Measurements from ENCODE around the gene LIPH.

LIPH gene

DNA sequence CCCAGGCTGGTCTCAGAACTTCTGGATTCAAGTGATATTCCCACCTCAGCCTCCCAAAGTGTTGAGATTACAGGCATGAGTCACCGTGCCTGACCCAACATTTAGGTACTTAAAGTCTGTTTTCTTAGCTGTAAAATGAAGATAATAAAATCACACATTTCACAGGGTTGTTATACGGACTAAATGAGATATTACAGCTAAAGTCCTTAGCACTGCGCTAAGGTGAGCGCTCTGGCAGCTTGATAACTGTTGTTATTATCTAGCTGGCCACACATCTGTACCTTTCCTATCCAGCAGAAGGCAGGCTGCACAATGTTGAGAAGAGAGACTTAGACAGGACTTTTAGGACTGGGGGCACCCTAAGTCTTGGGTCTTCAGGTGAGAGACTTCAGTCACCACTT lies 2.7 kb upstream of the LIPH start:
- TF ChIP-seq, protein P1, sequence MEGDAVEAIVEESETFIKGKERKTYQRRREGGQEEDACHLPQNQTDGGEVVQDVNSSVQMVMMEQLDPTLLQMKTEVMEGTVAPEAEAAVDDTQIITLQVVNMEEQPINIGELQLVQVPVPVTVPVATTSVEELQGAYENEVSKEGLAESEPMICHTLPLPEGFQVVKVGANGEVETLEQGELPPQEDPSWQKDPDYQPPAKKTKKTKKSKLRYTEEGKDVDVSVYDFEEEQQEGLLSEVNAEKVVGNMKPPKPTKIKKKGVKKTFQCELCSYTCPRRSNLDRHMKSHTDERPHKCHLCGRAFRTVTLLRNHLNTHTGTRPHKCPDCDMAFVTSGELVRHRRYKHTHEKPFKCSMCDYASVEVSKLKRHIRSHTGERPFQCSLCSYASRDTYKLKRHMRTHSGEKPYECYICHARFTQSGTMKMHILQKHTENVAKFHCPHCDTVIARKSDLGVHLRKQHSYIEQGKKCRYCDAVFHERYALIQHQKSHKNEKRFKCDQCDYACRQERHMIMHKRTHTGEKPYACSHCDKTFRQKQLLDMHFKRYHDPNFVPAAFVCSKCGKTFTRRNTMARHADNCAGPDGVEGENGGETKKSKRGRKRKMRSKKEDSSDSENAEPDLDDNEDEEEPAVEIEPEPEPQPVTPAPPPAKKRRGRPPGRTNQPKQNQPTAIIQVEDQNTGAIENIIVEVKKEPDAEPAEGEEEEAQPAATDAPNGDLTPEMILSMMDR (IDR thresholded peaks at IDR 0.05; ENCODE audit: control insufficient read depth, insufficient read depth, low read depth, low read length, missing control alignments): no peak
- no peak for DNase-seq (ENCODE audit: low read depth)
- no peak overlapping the region for H3K4me3 ChIP-seq (ENCODE audit: control insufficient read depth, low read depth, low read length)

DNA sequence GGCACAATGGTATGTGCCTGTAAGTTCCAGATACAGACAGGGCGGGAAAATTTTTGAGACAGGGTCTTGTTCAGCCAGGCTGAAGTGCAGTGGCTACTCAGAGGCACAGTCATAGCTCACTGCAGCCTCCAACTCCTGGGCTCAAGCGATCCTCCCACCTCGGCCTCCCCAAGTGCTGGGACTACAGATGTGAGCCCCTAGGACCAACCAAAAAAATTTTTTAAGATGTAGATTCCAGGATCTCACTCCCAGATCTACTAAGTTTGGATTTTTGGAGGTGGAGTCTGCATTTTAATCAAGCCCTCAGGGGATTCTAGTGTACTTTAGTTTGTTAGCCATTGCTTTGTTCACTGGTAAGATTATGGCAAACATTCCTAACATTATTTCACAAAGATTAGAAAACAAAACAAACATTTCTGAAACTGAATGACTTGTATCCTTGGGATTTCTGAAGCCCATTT lies 2.7 kb downstream of the LIPH start:
- no peak for DNase-seq (ENCODE audit: low read depth)
- no peak overlapping the region for H3K4me3 ChIP-seq (ENCODE audit: control insufficient read depth, low read depth, low read length)
- TF ChIP-seq, protein P1 (IDR thresholded peaks at IDR 0.05; ENCODE audit: control insufficient read depth, insufficient read depth, low read depth, low read length, missing control alignments): no peak

DNA sequence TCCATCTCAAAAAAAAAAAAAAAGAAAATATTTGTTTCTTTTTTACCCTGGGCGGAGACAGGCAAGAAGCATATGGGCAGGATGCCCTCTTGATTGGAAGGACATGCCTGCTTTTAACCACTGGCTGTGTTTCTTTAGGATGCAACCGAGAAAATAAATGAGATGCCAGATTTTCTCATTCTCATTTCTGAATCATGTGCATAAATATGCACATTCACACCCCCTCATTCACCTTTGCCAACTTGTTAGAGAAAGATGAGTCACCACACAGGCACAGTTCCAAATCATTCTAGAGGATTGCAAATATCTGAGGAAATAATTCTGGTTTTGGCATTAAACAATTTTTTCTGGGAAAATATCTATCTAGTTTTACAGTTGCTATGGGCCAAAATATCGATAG lies 3.3 kb downstream of the LIPH start:
- peak; percentile 97 for DNase-seq (ENCODE audit: low read depth)
- TF ChIP-seq, protein P1 (IDR thresholded peaks at IDR 0.05; ENCODE audit: control insufficient read depth, insufficient read depth, low read depth, low read length, missing control alignments): no peak
- H3K4me3 ChIP-seq (ENCODE audit: control insufficient read depth, low read depth, low read length): no peak overlapping the region

DNA sequence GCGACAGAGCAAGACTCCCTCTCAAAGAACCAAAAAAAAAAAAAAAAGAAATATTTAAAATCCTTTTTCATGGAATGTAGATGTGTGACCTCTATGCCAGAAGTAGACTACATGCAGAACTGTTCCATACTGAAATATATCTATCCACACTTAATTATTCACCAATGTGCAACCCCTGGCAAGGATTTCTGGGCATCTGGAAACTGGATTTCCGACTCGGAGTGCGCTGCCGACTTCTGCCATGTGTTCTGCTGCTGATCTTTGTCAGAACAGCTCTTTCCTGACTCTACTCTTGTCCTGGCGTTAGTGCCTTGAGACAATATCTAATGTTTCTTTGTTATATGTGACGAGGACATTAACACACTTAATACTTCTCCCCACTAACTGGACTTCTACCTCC lies 11.7 kb downstream of the LIPH start:
- H3K4me3 ChIP-seq (ENCODE audit: control insufficient read depth, low read depth, low read length): no peak overlapping the region
- TF ChIP-seq, protein P1 (IDR thresholded peaks at IDR 0.05; ENCODE audit: control insufficient read depth, insufficient read depth, low read depth, low read length, missing control alignments): no peak
- DNase-seq (ENCODE audit: low read depth): no peak

DNA sequence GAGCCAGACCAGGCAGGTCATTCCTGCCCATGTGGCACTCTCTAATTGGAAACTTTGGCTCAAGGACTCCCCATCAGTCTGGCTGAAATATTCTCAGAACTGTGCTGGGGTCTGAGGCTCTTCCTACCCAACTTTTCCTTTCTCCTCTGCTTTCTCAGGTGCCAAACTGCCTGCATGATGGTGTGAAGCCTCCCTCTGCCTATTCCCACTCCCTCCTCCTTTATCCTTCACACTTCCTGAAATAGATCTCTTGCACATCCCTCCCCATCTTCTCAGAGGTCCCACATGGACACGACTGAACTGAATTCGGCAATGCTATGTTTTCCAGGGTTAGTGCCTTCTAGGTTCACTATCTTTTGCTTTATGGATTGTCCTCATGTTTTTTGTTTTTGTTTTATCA lies 12.5 kb downstream of the LIPH start:
- no peak for DNase-seq (ENCODE audit: low read depth)
- TF ChIP-seq, protein P1 (IDR thresholded peaks at IDR 0.05; ENCODE audit: control insufficient read depth, insufficient read depth, low read depth, low read length, missing control alignments): no peak
- no peak overlapping the region for H3K4me3 ChIP-seq (ENCODE audit: control insufficient read depth, low read depth, low read length)

DNA sequence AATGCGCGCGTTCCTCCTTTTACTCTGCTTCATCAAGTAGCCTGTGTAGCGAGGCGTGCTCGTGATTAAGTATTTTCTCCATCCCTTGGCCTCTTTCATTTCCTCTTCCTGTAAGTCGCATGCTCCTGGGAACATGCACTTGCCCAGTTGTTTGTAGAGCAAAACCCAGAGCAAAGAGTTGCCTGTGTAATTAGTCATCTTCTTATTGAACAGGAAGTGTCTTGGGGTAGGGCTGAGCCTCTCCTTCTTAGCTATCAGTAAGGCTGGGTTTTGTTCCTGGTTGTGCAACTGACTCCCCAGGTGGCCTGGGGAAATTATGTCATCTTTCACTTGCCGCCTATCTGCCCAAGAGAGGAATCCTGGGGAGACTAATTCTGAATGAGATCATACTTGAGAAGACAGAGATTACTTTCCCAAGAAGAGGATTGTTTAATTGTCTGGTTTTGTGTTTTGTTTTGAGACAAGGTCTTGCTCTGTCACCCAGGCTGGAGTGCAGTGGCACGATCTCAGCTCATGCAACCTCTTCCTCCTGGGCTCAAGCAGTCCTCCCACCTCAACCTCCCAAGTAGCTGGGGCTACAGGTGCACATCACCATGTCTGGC lies 14.9 kb downstream of the LIPH start:
- TF ChIP-seq, protein P1 (IDR thresholded peaks at IDR 0.05; ENCODE audit: control insufficient read depth, insufficient read depth, low read depth, low read length, missing control alignments): no peak
- no peak overlapping the region for H3K4me3 ChIP-seq (ENCODE audit: control insufficient read depth, low read depth, low read length)

More for the DNA sequence above, 14.9 kb downstream of the LIPH start:
- peak; percentile 61 for DNase-seq (ENCODE audit: low read depth)

Data from AG09309 (cell line).